Trophoblast cell (in vitro differentiated cells and primary cell): ENCODE results near the gene PADI3.
"Not testable (repeated sequence)": the region's sequence is repeated elsewhere in the genome, so short reads cannot be mapped to it uniquely, and the experiment has no call there.

ENCODE experiments used
- DNase-seq, 2 donors: peaks; one replicate each; pipeline ENCODE4 v3.0.0-alpha.2; 2016
- H2AFZ ChIP-seq: 2 replicates; pipeline ENCODE4 v1.6.1; 2013; ENCODE audit warnings: low read length, moderate library complexity, mild to moderate bottlenecking; ENCODE audit not compliant: insufficient read depth, poor library complexity
- H2AK5ac ChIP-seq: 2 replicates; pipeline ENCODE4 v1.6.1; 2013; ENCODE audit warnings: mild to moderate bottlenecking, low read length
- H2BK120ac ChIP-seq: 2 replicates; pipeline ENCODE4 v1.6.1; 2013; ENCODE audit warnings: low read length, mild to moderate bottlenecking, moderate library complexity; ENCODE audit not compliant: insufficient read depth, poor library complexity
- H2BK12ac ChIP-seq: 2 replicates; pipeline ENCODE4 v1.6.1; 2013; ENCODE audit warnings: mild to moderate bottlenecking, low read length, moderate library complexity
- H2BK5ac ChIP-seq: 2 replicates; pipeline ENCODE4 v1.6.1; 2013; ENCODE audit warnings: low read length, low read depth, moderate library complexity, mild to moderate bottlenecking; ENCODE audit not compliant: poor library complexity
- H3K14ac ChIP-seq: 2 replicates; pipeline ENCODE4 v1.6.1; 2013; ENCODE audit warnings: mild to moderate bottlenecking, low read length
- H3K18ac ChIP-seq: 2 replicates; pipeline ENCODE4 v1.6.1; 2013; ENCODE audit warnings: mild to moderate bottlenecking, low read length
- H3K23ac ChIP-seq: 2 replicates; pipeline ENCODE4 v1.6.1; 2013; ENCODE audit warnings: low read length
- H3K27ac ChIP-seq: 2 replicates; pipeline ENCODE4 v1.5.1; 2013; ENCODE audit warnings: low read depth, mild to moderate bottlenecking, inconsistent platforms, low read length, moderate library complexity
- H3K27me3 ChIP-seq: 2 replicates; pipeline ENCODE4 v1.6.1; 2013; ENCODE audit warnings: inconsistent platforms, mild to moderate bottlenecking, low read length, moderate library complexity; ENCODE audit not compliant: insufficient read depth
- H3K36me3 ChIP-seq, 2 experiments: 1 replicate in 1 of 2; 2 replicates in 1 of 2; pipeline ENCODE4 v1.6.1; 2013; ENCODE audit warnings: low read length in 2 of 2, mild to moderate bottlenecking in 2 of 2, moderate library complexity in 1 of 2; ENCODE audit not compliant: insufficient read depth in 2 of 2, control insufficient read depth in 1 of 2
- H3K4ac ChIP-seq: 2 replicates; pipeline ENCODE4 v1.6.1; 2013; ENCODE audit warnings: low read depth, mild to moderate bottlenecking, low read length, moderate library complexity
- H3K4me1 ChIP-seq, 2 experiments: 1 replicate in 1 of 2; 2 replicates in 1 of 2; pipeline ENCODE4 v1.6.1; 2013; ENCODE audit warnings: low read length in 2 of 2, mild to moderate bottlenecking in 2 of 2, moderate library complexity in 1 of 2; ENCODE audit not compliant: insufficient read depth in 2 of 2, control insufficient read depth in 1 of 2
- H3K4me2 ChIP-seq: 2 replicates; pipeline ENCODE4 v1.6.1; 2013; ENCODE audit warnings: inconsistent platforms, mild to moderate bottlenecking, low read length, moderate library complexity
- H3K4me3 ChIP-seq: 2 replicates; pipeline ENCODE4 v1.5.1; 2013; ENCODE audit warnings: mild to moderate bottlenecking, low read depth, low read length, inconsistent platforms
- H3K79me1 ChIP-seq: one replicate; pipeline ENCODE4 v1.6.1; 2013; ENCODE audit warnings: low read length
- H3K79me2 ChIP-seq: 2 replicates; pipeline ENCODE4 v1.6.1; 2013; ENCODE audit warnings: low read length, mild to moderate bottlenecking; ENCODE audit not compliant: control insufficient read depth, insufficient read depth, poor library complexity
- H3K9ac ChIP-seq: 2 replicates; pipeline ENCODE4 v1.6.1; 2013; ENCODE audit warnings: mild to moderate bottlenecking, low read length
- H3K9me3 ChIP-seq: 2 replicates; pipeline ENCODE4 v1.6.1; 2013; ENCODE audit warnings: low read depth, mild to moderate bottlenecking, control low read depth, inconsistent platforms, low read length; ENCODE audit not compliant: insufficient read depth
- H4K12ac ChIP-seq: 2 replicates; pipeline ENCODE4 v1.6.1; 2013; ENCODE audit warnings: low read depth, mild to moderate bottlenecking, low read length, moderate library complexity
- H4K8ac ChIP-seq: 2 replicates; pipeline ENCODE4 v1.6.1; 2013; ENCODE audit warnings: low read depth, mild to moderate bottlenecking, low read length, moderate library complexity
- H4K91ac ChIP-seq: one replicate; pipeline ENCODE4 v1.6.1; 2013; ENCODE audit warnings: low read depth, mild to moderate bottlenecking, low read length, moderate library complexity
- WGBS: extraction: QIAGEN DNeasy Blood & Tissue Kit; methylation state at CpG from one replicate; pipeline ENCODE4 v1.1.7; 2013; ENCODE audit warnings: missing lambda C conversion rate; ENCODE audit not compliant: insufficient read length, insufficient coverage; ENCODE audit errors: extremely low coverage; 5-methylcytosine and 5-hydroxymethylcytosine counted together

Gene PADI3

GRCh38 chr1:17319561-17320350, 70.9 kb downstream of the PADI3 start:
- no peak overlapping the region for H2BK5ac ChIP-seq
- H3K14ac ChIP-seq, result no peak overlapping the region
- no peak overlapping the region for H3K4ac ChIP-seq
- H3K9ac ChIP-seq, result no peak overlapping the region
- H4K8ac ChIP-seq, result no peak overlapping the region
- no peak overlapping the region for H3K23ac ChIP-seq
- no peak overlapping the region for H2BK120ac ChIP-seq
- H3K79me1 ChIP-seq, result no peaks in the 10 kb centered on the region
- no peak overlapping the region for H2AFZ ChIP-seq
- H3K18ac ChIP-seq, result no peak overlapping the region
- no peaks in the 10 kb centered on the region for H3K79me2 ChIP-seq
- no peak overlapping the region for H4K91ac ChIP-seq
- no peak overlapping the region for H3K4me3 ChIP-seq
- no peak for DNase-seq
- no peak overlapping the region for H3K27ac ChIP-seq
- no peak overlapping the region for H2BK12ac ChIP-seq
- no CpG with 5 or more reads among the region's 11 CpGs for WGBS
- no peaks in the 10 kb centered on the region for H3K36me3 ChIP-seq
- no peaks in the 10 kb centered on the region for H3K27me3 ChIP-seq
- no peak overlapping the region for H4K12ac ChIP-seq
- peaks cover 0 to 2% of the 10 kb centered on the region in 2 experiments for H3K4me1 ChIP-seq
- peaks cover 2% of the 10 kb centered on the region for H3K9me3 ChIP-seq
- no peak overlapping the region for H2AK5ac ChIP-seq
- H3K4me2 ChIP-seq, result no peak overlapping the region

- not testable (repeated sequence) for H3K9ac ChIP-seq
These were observed 73.0 kb downstream of the PADI3 start for GRCh38 chr1:17321857-17322390.

GRCh38 chr1:17328855-17329254, 80.0 kb downstream of the PADI3 start:
- no peak overlapping the region for H3K4me2 ChIP-seq
- WGBS, result no CpG with 5 or more reads among the region's 5 CpGs
- H3K27me3 ChIP-seq, result no peaks in the 10 kb centered on the region
- H2BK120ac ChIP-seq, result no peak overlapping the region
- no peaks in the 10 kb centered on the region for H3K36me3 ChIP-seq
- H4K8ac ChIP-seq, result no peak overlapping the region
- H2BK12ac ChIP-seq, result no peak overlapping the region
- H3K27ac ChIP-seq, result no peak overlapping the region
- no peak overlapping the region for H2AK5ac ChIP-seq
- H3K14ac ChIP-seq, result no peak overlapping the region
- no peak overlapping the region for H3K9ac ChIP-seq
- H3K18ac ChIP-seq, result no peak overlapping the region
- H4K91ac ChIP-seq, result no peak overlapping the region
- H3K23ac ChIP-seq, result no peak overlapping the region
- H3K79me1 ChIP-seq, result no peaks in the 10 kb centered on the region
- no peak overlapping the region for H3K4me3 ChIP-seq
- H2BK5ac ChIP-seq, result no peak overlapping the region
- no peak overlapping the region for H2AFZ ChIP-seq
- H3K79me2 ChIP-seq, result no peaks in the 10 kb centered on the region
- no peak overlapping the region for H4K12ac ChIP-seq
- no peak for DNase-seq
- H3K4me1 ChIP-seq, result no peaks in the 10 kb centered on the region
- H3K9me3 ChIP-seq, result peaks cover 3% of the 10 kb centered on the region
- H3K4ac ChIP-seq, result no peak overlapping the region

More at GRCh38 chr1:17321857-17322390, 73.0 kb downstream of the PADI3 start:
- not testable (repeated sequence) for H3K4me1 ChIP-seq, H4K12ac ChIP-seq, H3K4me2 ChIP-seq, H4K91ac ChIP-seq, H2BK5ac ChIP-seq, H2AK5ac ChIP-seq, H3K27ac ChIP-seq, H3K36me3 ChIP-seq, H3K23ac ChIP-seq, H3K79me1 ChIP-seq, H2BK120ac ChIP-seq, H3K4me3 ChIP-seq, H3K27me3 ChIP-seq, H2AFZ ChIP-seq, H3K18ac ChIP-seq, H4K8ac ChIP-seq, H3K4ac ChIP-seq, H3K9me3 ChIP-seq, H2BK12ac ChIP-seq, H3K14ac ChIP-seq, DNase-seq, H3K79me2 ChIP-seq
- 100% methylated on average over 1 of the region's 6 CpGs for WGBS

- no peaks in the 10 kb centered on the region for H3K79me2 ChIP-seq
- no peaks in the 10 kb centered on the region for H3K79me1 ChIP-seq
- no peak overlapping the region for H3K18ac ChIP-seq
- no peak overlapping the region for H4K8ac ChIP-seq
- H4K91ac ChIP-seq, result no peak overlapping the region
- no peak overlapping the region for H3K4me2 ChIP-seq
- H3K4me3 ChIP-seq, result no peak overlapping the region
- H3K27me3 ChIP-seq, result no peaks in the 10 kb centered on the region
- H2AK5ac ChIP-seq, result no peak overlapping the region
- H4K12ac ChIP-seq, result no peak overlapping the region
- no peak for DNase-seq
- no peak overlapping the region for H3K4ac ChIP-seq
- WGBS, result no CpG with 5 or more reads among the region's 4 CpGs
- no peak overlapping the region for H3K9ac ChIP-seq
- H3K27ac ChIP-seq, result no peak overlapping the region
- H2BK12ac ChIP-seq, result no peak overlapping the region
- no peaks in the 10 kb centered on the region for H3K36me3 ChIP-seq
- no peak overlapping the region for H3K23ac ChIP-seq
- peaks cover 3% of the 10 kb centered on the region for H3K9me3 ChIP-seq
- no peak overlapping the region for H2BK120ac ChIP-seq
- H2AFZ ChIP-seq, result no peak overlapping the region
- H3K4me1 ChIP-seq, result no peaks in the 10 kb centered on the region
- no peak overlapping the region for H3K14ac ChIP-seq
- no peak overlapping the region for H2BK5ac ChIP-seq
These were observed 80.7 kb downstream of the PADI3 start for GRCh38 chr1:17329610-17330009.
